AG04450 (cell line): ENCODE data around the gene STK32C. TPM values are rescaled to one million over a fixed set of nuclear protein-coding genes. Genes with fewer than 3 reads are reported as not detected.

ENCODE experiments used
- CTCF ChIA-PET: fragments of 300-600, 350-600 bp; formaldehyde crosslinking; extraction: SDS; loops from one replicate; lab custom pipeline; 2022; ENCODE audit warnings: antibody characterized with exemption, inconsistent platforms; lab: Charles Lee
- POLR2A ChIA-PET: fragments of 350-600 bp; formaldehyde crosslinking; extraction: SDS; loops from one replicate; lab custom pipeline; 2021; ENCODE audit warnings: antibody characterized with exemption, inconsistent platforms; lab: Yijun Ruan, JAX
- DNase-seq: peaks from one replicate; pipeline ENCODE4 v3.0.0-alpha.2; 2011; ENCODE audit warnings: low read depth, low spot score
- H3K27ac ChIP-seq: one replicate; pipeline ENCODE4 v1.5.1; 2012; ENCODE audit warnings: low read depth, low read length, control low read depth
- H3K27me3 ChIP-seq: one replicate; pipeline ENCODE4 v1.6.0; 2012; ENCODE audit warnings: low read length; ENCODE audit not compliant: control insufficient read depth, insufficient read depth
- H3K4me3 ChIP-seq: 2 replicates; pipeline ENCODE4 v1.5.1; 2011; ENCODE audit warnings: mild to moderate bottlenecking, low read depth, low read length, control low read depth
- H3K9me3 ChIP-seq: 2 replicates; pipeline ENCODE4 v1.5.1; 2012; ENCODE audit warnings: low read length; ENCODE audit not compliant: control insufficient read depth, insufficient read depth
- polyA plus RNA-seq: library from polyadenylated mRNA; depleted of rRNA; stranded (reverse); fragments of >200 nt; gene quantifications from 2 replicates; pipeline ENCODE4 v1.2.3, GENCODE V29; 2011
- TF ChIP-seq, protein P1 (sequence below): IDR thresholded peaks from 2 replicates; pipeline ENCODE4 v1.5.1; 2011; ENCODE audit warnings: low read depth, low read length, control low read depth, inconsistent platforms

STK32C gene
- polyA plus RNA-seq, 1 experiment = 5.3 TPM

DNA sequence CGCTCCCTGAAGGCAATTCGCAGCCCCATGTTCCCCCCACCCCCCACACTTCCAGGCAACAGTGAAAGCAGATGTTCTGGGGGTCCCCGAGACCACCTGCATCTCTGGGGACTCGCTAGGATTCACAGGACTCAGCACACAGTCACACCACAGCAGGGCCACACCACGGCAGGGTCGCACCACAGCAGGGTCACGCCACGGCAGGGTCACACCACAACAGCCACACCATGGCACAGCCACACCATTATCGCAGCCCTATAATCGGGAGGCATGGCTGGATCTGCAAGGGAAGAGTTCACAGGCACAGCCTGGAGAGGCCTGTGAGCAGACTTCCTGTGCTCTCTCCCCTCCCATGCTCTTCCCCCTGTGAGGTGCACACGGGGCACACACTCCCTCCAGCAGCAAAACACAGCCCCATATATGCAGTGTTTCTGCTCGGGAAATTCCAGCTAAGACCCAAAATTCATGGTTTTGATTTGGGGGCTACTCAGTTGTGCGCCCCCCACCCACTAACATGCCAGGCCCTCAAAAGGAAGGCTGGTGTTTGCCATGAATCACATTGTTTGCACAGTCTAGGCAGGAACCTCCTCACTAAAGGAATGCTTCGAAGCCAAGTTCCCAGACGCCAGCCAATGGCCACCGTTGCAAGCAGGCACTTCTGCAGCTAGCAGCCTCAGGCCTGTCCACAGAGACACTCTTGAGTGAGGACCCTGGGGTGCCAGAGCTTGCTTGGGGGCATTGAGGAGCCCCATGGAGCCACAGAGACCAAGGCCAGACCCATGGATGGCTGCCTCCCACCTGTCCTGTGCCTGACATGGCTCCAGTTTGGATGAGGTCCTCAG, 128.0 kb downstream of the STK32C start:
- no peak overlapping the region for H3K27ac ChIP-seq
- ChIA-PET POLR2A (no interaction called here), CTCF (no interaction called here)

DNA sequence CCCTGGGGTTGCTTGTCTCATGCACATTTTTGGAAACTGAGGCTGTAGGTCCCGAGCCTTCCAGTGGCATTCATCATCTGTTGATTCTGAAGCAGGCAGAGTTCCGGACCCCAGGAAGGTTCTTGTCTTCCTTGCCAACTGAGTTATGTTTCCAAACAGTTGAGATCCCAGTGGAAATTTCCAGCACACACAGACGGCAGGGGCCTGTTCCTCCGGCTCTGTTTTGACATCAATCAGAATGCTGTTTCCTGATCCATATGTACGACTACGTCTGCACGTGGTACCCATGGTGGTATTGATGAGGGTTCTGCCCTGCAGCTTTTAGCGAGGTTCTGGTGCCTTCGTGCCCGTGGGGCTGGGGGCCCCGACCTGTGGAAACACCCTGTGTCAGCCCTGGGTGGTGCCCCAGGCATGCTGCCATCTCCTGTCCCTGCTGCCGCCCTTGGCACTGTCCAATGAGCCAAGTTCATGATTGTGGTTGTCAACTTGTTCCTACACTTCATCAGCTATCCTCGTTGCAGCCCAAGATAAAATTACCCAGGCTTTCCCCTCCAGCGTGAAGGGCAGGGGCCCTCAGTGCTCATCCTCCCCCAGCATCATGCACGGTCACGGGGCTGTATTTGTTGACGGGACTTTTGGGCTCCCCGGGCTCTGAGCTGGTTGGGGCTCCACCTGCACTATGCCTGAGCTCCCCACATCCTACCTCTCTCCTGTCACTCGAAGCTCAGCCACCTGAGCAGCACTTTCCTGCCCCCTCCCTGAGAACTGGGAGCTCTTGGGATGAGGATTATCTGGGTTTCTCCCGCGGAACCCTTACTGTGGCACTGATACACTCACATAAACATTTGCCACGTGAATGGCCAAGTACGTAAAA, 128.8 kb downstream of the STK32C start:
- ChIA-PET CTCF (no interaction called here), POLR2A (no interaction called here)
- Histone ChIP-seq H3K4me3 (no peak overlapping the region), H3K27ac (no peak overlapping the region), H3K9me3 (peaks cover 5% of the 10 kb centered on the region; the same call in 1 of the 2 replicates), H3K27me3 (peaks cover 15% of the 10 kb centered on the region)
- no peak for DNase-seq
- TF ChIP-seq, protein P1, sequence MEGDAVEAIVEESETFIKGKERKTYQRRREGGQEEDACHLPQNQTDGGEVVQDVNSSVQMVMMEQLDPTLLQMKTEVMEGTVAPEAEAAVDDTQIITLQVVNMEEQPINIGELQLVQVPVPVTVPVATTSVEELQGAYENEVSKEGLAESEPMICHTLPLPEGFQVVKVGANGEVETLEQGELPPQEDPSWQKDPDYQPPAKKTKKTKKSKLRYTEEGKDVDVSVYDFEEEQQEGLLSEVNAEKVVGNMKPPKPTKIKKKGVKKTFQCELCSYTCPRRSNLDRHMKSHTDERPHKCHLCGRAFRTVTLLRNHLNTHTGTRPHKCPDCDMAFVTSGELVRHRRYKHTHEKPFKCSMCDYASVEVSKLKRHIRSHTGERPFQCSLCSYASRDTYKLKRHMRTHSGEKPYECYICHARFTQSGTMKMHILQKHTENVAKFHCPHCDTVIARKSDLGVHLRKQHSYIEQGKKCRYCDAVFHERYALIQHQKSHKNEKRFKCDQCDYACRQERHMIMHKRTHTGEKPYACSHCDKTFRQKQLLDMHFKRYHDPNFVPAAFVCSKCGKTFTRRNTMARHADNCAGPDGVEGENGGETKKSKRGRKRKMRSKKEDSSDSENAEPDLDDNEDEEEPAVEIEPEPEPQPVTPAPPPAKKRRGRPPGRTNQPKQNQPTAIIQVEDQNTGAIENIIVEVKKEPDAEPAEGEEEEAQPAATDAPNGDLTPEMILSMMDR = no peak

More for the DNA sequence above, 128.0 kb downstream of the STK32C start:
- Histone ChIP-seq H3K27me3 (peaks cover 15% of the 10 kb centered on the region), H3K4me3 (no peak overlapping the region), H3K9me3 (no peaks in the 10 kb centered on the region; the same call in 1 of the 2 replicates)
- DNase-seq = no peak
- TF ChIP-seq, protein P1 = no peak

DNA sequence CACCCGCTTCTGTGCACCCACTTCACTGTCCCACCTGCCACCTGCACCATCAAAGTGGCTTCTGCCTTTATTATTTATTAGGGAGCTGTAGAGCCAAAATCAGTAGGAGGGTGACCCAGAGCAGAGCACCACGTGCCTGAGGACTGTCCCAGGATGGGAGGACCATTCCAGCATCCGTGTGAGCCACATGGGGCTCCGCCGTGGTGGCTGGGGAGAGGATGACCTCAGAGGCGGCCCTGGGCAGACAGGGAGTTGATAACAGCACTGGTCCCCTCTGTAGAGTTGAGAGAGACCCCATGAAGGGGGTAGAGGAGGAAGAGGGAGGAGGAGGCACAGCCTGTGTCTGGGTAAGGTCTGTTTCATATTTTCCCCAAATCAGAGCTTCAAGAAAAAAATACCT, 129.7 kb downstream of the STK32C start:
- no peak overlapping the region for H3K27ac ChIP-seq

DNA sequence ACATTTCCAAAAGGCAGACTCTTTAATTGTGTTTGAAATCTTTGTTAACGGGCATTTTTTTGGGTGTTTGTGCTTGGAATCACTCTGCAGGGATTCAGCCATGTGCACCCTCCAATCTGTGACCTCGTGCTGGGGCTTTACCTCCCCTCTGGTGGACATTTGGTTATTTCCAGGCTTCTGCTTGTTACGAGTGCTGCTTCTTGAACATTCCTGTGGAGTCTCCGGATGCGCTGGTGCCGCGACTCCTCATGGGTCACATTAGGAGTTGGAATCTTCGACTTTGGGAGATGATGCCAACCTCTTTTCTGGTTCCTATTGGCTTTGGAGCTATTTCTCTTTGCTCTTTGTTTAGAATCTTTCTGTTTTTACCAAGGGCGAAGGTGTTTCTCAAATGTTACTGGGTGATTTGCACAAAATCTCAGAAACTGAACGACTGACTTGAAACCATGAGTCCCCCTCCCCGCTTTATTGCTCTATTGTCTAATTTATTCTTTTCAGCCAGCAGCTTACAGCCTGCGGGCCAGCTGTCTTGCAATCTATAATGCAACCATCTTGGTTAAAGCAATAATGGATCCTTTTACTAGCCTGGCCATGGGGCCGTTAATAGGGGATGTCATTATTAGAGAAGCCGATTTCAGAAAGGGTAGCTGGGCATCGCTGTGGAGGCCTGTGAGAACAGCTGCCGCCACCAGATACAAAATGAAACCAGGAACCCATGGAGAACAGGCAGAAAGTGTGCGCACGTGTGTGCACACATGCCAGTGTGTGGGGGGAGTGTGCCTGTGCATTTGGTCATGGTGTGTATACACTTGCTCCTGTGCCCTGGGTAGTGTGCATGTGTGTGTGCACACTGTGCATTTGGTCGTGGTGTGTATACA, 130.9 kb downstream of the STK32C start:
- no peak overlapping the region for H3K27ac ChIP-seq
- peaks cover 8% of the 10 kb centered on the region for H3K9me3 ChIP-seq
- DNase-seq = no peak
- ChIA-PET POLR2A (no interaction called here), CTCF (no interaction called here)
- H3K4me3 ChIP-seq = no peak overlapping the region
- TF ChIP-seq, protein P1 = no peak
- peaks cover 11% of the 10 kb centered on the region for H3K27me3 ChIP-seq

More for the DNA sequence above, 129.7 kb downstream of the STK32C start:
- ChIA-PET POLR2A (no interaction called here), CTCF (no interaction called here)
- H3K9me3 ChIP-seq = peaks cover 8% of the 10 kb centered on the region
- H3K4me3 ChIP-seq = no peak overlapping the region
- peaks cover 15% of the 10 kb centered on the region for H3K27me3 ChIP-seq
- DNase-seq = no peak
- TF ChIP-seq, protein P1 = no peak
